ENCODE measurements around the gene POLR2A.

Gene POLR2A

GRCh38 chr17:7508145-7508544 lies 24.0 kb downstream of the POLR2A start:
- H3K4me1 Mint-ChIP-seq: no peaks in the 10 kb centered on the region
- H3K27me3 Mint-ChIP-seq (ENCODE audit: low read depth, poor library complexity): no peaks in the 10 kb centered on the region
- H3K36me3 Mint-ChIP-seq (ENCODE audit: low read depth): peaks cover 74% of the 10 kb centered on the region
- H3K9me3 Mint-ChIP-seq: no peaks in the 10 kb centered on the region
- no peak overlapping the region for H3K4me3 Mint-ChIP-seq
- H3K27ac Mint-ChIP-seq: no peak overlapping the region
- DNase-seq: no peak
- no peak for TF ChIP-seq CTCF (IDR thresholded peaks at IDR 0.05)

- Mint-ChIP-seq H3K36me3 (ENCODE audit: low read depth) (peaks cover 67% of the 10 kb centered on the region), H3K9me3 (no peaks in the 10 kb centered on the region), H3K27ac (no peak overlapping the region), H3K4me3 (no peak overlapping the region), H3K4me1 (no peaks in the 10 kb centered on the region), H3K27me3 (ENCODE audit: low read depth, poor library complexity) (no peaks in the 10 kb centered on the region)
- TF ChIP-seq CTCF (IDR thresholded peaks at IDR 0.05): no peak
- DNase-seq: no peak
Measured at GRCh38 chr17:7508846-7509245, 24.7 kb downstream of the POLR2A start.

- Mint-ChIP-seq H3K4me1 (no peaks in the 10 kb centered on the region), H3K27ac (no peak overlapping the region), H3K27me3 (ENCODE audit: low read depth, poor library complexity) (no peaks in the 10 kb centered on the region), H3K4me3 (no peak overlapping the region), H3K9me3 (no peaks in the 10 kb centered on the region), H3K36me3 (ENCODE audit: low read depth) (peaks cover 59% of the 10 kb centered on the region)
- DNase-seq: no peak
- TF ChIP-seq CTCF (IDR thresholded peaks at IDR 0.05): no peak
Measured at GRCh38 chr17:7509937-7510336, 25.8 kb downstream of the POLR2A start.

- H3K4me1 Mint-ChIP-seq: no peaks in the 10 kb centered on the region
- DNase-seq: no peak
- H3K9me3 Mint-ChIP-seq: no peaks in the 10 kb centered on the region
- TF ChIP-seq CTCF (IDR thresholded peaks at IDR 0.05): no peak
- peaks cover 58% of the 10 kb centered on the region for H3K36me3 Mint-ChIP-seq (ENCODE audit: low read depth)
- no peaks in the 10 kb centered on the region for H3K27me3 Mint-ChIP-seq (ENCODE audit: low read depth, poor library complexity)
- no peak overlapping the region for H3K4me3 Mint-ChIP-seq
- H3K27ac Mint-ChIP-seq: peak overlapping the region; percentile 61
Measured at GRCh38 chr17:7511108-7511507, 26.9 kb downstream of the POLR2A start.

GRCh38 chr17:7512105-7512504 lies 27.9 kb downstream of the POLR2A start:
- no peaks in the 10 kb centered on the region for H3K27me3 Mint-ChIP-seq (ENCODE audit: low read depth, poor library complexity)
- peaks cover 52% of the 10 kb centered on the region for H3K36me3 Mint-ChIP-seq (ENCODE audit: low read depth)
- no peaks in the 10 kb centered on the region for H3K9me3 Mint-ChIP-seq
- TF ChIP-seq CTCF (IDR thresholded peaks at IDR 0.05): no peak
- H3K4me1 Mint-ChIP-seq: no peaks in the 10 kb centered on the region
- H3K27ac Mint-ChIP-seq: no peak overlapping the region
- no peak for DNase-seq
- no peak overlapping the region for H3K4me3 Mint-ChIP-seq

- DNase-seq: no peak
- Mint-ChIP-seq H3K36me3 (ENCODE audit: low read depth) (peaks cover 45% of the 10 kb centered on the region), H3K27me3 (ENCODE audit: low read depth, poor library complexity) (no peaks in the 10 kb centered on the region), H3K9me3 (no peaks in the 10 kb centered on the region), H3K4me3 (no peak overlapping the region), H3K27ac (no peak overlapping the region), H3K4me1 (no peaks in the 10 kb centered on the region)
- no peak for TF ChIP-seq CTCF (IDR thresholded peaks at IDR 0.05)
Measured at GRCh38 chr17:7512824-7513540, 28.8 kb downstream of the POLR2A start.

All from nephron progenitor cell (in vitro differentiated cells).